ENCODE data around the gene PTPN1.
A peak's percentile ranks its signal among the peaks of the same experiment; 100 is the strongest.

Gene PTPN1

GRCh38 chr20:50522053-50522674 is 12.0 kb downstream of the PTPN1 start:
- Mint-ChIP-seq H3K27ac (peak overlapping the region; percentile 69), H3K9me3 (no peaks in the 10 kb centered on the region), H3K36me3 (peaks cover 38 to 43% of the 10 kb centered on the region in 2 donors), H3K27me3 (no peaks in the 10 kb centered on the region), H3K4me1 (peaks cover 50 to 65% of the 10 kb centered on the region in 2 donors), H3K4me3 (no peak overlapping the region)
- DNase-seq (no peak), ATAC-seq (replicated peaks) (no peak)

GRCh38 chr20:50523552-50524167 is 13.5 kb downstream of the PTPN1 start:
- DNase-seq = no peak
- Mint-ChIP-seq H3K4me1 (peaks cover 39 to 51% of the 10 kb centered on the region in 2 donors), H3K9me3 (no peaks in the 10 kb centered on the region), H3K36me3 (peaks cover 31 to 35% of the 10 kb centered on the region in 2 donors), H3K27ac (peak overlapping the region; percentile 44), H3K4me3 (peak overlapping the region; percentile 44 to 65), H3K27me3 (no peaks in the 10 kb centered on the region)
- ATAC-seq (replicated peaks) = peak; percentile 31 to 44

GRCh38 chr20:50525681-50526080 is 15.5 kb downstream of the PTPN1 start:
- H3K9me3 Mint-ChIP-seq = no peaks in the 10 kb centered on the region
- ATAC-seq (replicated peaks) = no peak

GRCh38 chr20:50526403-50526989 is 16.3 kb downstream of the PTPN1 start:
- no peaks in the 10 kb centered on the region for H3K27me3 Mint-ChIP-seq

More at GRCh38 chr20:50525681-50526080, 15.5 kb downstream of the PTPN1 start:
- peaks cover 30% of the 10 kb centered on the region in 2 donors for H3K4me1 Mint-ChIP-seq
- no peak overlapping the region for H3K27ac Mint-ChIP-seq
- peaks cover 24 to 27% of the 10 kb centered on the region in 2 donors for H3K36me3 Mint-ChIP-seq
- DNase-seq = no peak
- H3K27me3 Mint-ChIP-seq = no peaks in the 10 kb centered on the region
- no peak overlapping the region for H3K4me3 Mint-ChIP-seq

DNA sequence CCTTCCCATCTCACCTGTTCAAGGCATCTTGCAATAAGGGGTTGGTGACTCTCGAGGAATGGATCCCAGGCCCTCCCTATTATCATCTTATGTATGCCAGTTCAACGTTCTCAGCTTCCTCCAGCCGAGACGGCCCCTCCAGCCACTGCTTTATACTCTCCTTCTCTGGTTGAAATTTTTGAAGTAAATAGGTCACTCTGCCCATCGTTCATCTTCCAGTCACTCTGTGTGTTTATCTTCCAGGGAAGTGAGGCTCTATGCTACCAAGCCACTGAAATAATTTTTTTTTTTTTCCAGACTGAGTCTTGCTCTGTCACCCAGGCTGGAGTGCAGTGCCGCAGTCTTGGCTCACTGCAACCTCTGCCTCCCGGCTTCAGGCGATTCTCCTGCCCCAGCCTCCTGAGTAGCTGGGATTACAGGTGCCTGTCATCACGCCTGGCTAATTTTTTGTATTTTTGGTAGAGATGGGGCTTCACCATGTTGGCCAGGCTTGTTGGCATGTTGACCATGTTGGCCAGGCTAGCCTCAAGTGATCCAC is 17.0 kb downstream of the PTPN1 start:
- no peak overlapping the region for H3K4me3 Mint-ChIP-seq
- DNase-seq (no peak), ATAC-seq (replicated peaks) (no peak)
- H3K36me3 Mint-ChIP-seq = peaks cover 17 to 26% of the 10 kb centered on the region in 2 donors
- H3K4me1 Mint-ChIP-seq = peaks cover 30 to 32% of the 10 kb centered on the region in 2 donors
- no peaks in the 10 kb centered on the region for H3K9me3 Mint-ChIP-seq
- no peaks in the 10 kb centered on the region for H3K27me3 Mint-ChIP-seq
- no peak overlapping the region for H3K27ac Mint-ChIP-seq

More at GRCh38 chr20:50526403-50526989, 16.3 kb downstream of the PTPN1 start:
- Mint-ChIP-seq H3K4me3 (no peak overlapping the region), H3K4me1 (peaks cover 30 to 32% of the 10 kb centered on the region in 2 donors), H3K9me3 (no peaks in the 10 kb centered on the region), H3K36me3 (peaks cover 24% of the 10 kb centered on the region in 2 donors), H3K27ac (no peak overlapping the region)
- no peak for DNase-seq
- no peak for ATAC-seq (replicated peaks)

DNA sequence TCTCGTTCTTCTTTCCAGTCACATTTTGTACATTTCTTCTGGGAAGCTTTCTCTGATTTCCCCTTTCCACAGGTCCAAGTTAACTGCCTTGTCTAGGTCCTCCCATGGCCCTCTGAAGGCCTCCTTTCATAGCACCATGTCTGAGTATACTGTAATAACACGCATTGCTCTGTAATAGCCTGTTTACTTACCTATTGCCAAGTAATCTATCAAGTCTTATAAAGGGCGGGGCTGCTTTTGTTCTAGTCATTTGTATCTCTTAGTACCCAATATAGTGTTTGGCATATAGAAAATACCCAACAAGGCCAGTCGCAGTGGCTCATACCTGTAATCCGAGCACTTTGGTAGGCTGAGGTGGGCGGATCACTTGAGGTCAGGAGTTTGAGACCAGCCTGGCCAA is 17.9 kb downstream of the PTPN1 start:
- ATAC-seq (replicated peaks) = no peak
- no peaks in the 10 kb centered on the region for H3K27me3 Mint-ChIP-seq
- H3K36me3 Mint-ChIP-seq = peaks cover 15 to 28% of the 10 kb centered on the region in 2 donors
- no peaks in the 10 kb centered on the region for H3K9me3 Mint-ChIP-seq
- peaks cover 33 to 34% of the 10 kb centered on the region in 2 donors for H3K4me1 Mint-ChIP-seq
- H3K4me3 Mint-ChIP-seq = peak overlapping the region in 1 of 2 donors; percentile 66
- H3K27ac Mint-ChIP-seq = no peak overlapping the region
- DNase-seq = no peak

DNA sequence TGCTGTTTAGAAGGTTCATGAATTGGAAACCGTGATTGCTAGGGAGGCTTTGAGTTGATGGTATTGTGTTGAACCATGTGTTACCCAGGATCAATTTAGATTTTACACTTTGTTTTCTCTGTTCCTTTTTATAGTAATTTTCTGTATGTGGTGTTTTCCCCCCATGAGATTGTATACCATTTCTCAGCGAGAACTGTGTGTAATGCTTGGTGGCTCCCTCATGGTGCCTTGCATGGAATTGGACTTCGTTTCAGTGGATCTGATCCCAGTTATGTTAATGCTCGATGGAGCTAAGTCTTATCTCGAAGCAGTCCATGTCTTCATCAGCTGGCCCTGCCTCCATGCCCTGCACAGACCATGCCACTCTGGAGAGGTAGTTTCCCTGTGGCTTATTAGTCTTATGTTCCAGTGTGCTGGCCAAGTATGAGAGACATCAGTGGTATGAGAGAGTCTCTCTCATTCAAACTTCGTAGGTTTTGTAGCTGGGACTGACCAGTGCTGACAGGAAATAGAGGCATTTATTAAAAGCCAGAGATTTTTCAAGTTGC is 18.7 kb downstream of the PTPN1 start:
- H3K4me1 Mint-ChIP-seq = peaks cover 29 to 33% of the 10 kb centered on the region in 2 donors
- ATAC-seq (replicated peaks) (peak; percentile 86 to 87), DNase-seq (no peak)
- H3K36me3 Mint-ChIP-seq = peaks cover 15 to 28% of the 10 kb centered on the region in 2 donors
- no peaks in the 10 kb centered on the region for H3K27me3 Mint-ChIP-seq
- H3K9me3 Mint-ChIP-seq = no peaks in the 10 kb centered on the region
- no peak overlapping the region for H3K27ac Mint-ChIP-seq
- peak overlapping the region; percentile 66 to 68 for H3K4me3 Mint-ChIP-seq

- Mint-ChIP-seq H3K27me3 (no peaks in the 10 kb centered on the region), H3K9me3 (no peaks in the 10 kb centered on the region), H3K36me3 (peaks cover 20 to 43% of the 10 kb centered on the region in 2 donors), H3K4me1 (peaks cover 36 to 49% of the 10 kb centered on the region in 2 donors), H3K27ac (peak overlapping the region; percentile 47), H3K4me3 (peak overlapping the region in 1 of 2 donors; percentile 19)
- DNase-seq (no peak), ATAC-seq (replicated peaks) (no peak)
Measured at GRCh38 chr20:50532221-50532620, 22.0 kb downstream of the PTPN1 start.

DNA sequence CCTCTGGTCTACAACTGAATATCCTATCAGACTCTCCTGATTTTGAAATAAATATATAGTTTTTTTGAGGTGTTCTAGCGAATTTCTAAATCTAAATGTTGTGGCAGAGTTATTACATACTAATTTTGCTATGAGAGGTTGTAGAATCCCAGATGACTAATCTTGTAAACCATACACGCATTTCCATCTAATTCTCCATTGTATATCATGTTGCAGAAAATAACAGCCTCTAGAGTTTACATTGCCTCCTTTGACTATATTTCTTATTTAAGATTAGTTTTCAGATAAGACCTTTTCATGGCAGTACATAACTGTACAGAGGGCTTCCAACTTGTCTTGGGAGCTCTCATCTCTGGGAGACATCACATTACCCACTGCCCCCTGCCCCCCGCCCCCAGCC is 22.9 kb downstream of the PTPN1 start:
- no peaks in the 10 kb centered on the region for H3K27me3 Mint-ChIP-seq
- H3K9me3 Mint-ChIP-seq = peaks cover 0 to 1% of the 10 kb centered on the region in 2 donors
- ATAC-seq (replicated peaks) = no peak
- no peak overlapping the region for H3K4me3 Mint-ChIP-seq
- H3K4me1 Mint-ChIP-seq = peaks cover 43 to 58% of the 10 kb centered on the region in 2 donors
- no peak for DNase-seq
- H3K36me3 Mint-ChIP-seq = peaks cover 27 to 51% of the 10 kb centered on the region in 2 donors
- no peak overlapping the region for H3K27ac Mint-ChIP-seq

GRCh38 chr20:50533464-50533863 is 23.3 kb downstream of the PTPN1 start:
- DNase-seq (no peak), ATAC-seq (replicated peaks) (no peak)
- H3K9me3 Mint-ChIP-seq = peaks cover 0 to 4% of the 10 kb centered on the region in 2 donors
- H3K36me3 Mint-ChIP-seq = peaks cover 31 to 55% of the 10 kb centered on the region in 2 donors
- no peak overlapping the region for H3K4me3 Mint-ChIP-seq
- peaks cover 46 to 62% of the 10 kb centered on the region in 2 donors for H3K4me1 Mint-ChIP-seq
- no peaks in the 10 kb centered on the region for H3K27me3 Mint-ChIP-seq
- peak overlapping the region; percentile 20 for H3K27ac Mint-ChIP-seq

DNA sequence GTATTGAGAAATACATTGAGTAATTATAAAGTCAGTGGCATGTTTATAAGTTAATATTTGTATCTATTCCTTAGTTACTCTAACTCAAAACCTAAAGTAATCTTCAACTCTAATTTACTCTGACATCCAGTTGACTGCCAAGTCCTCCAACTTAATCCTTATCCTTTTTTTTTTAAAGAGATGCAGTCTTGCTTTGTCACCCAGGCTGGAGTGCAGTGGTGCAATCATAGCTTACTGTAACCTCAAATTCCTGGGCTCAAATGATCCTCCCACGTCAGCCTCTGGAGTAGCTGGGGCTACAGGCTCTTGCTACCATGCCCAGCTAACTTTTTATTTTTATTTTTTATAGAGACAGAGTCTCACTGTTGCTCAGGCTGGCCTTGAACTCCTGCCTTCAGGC is 24.4 kb downstream of the PTPN1 start:
- H3K36me3 Mint-ChIP-seq = peaks cover 36 to 58% of the 10 kb centered on the region in 2 donors
- H3K4me3 Mint-ChIP-seq = no peak overlapping the region
- DNase-seq (no peak), ATAC-seq (replicated peaks) (no peak)
- peaks cover 42 to 70% of the 10 kb centered on the region in 2 donors for H3K4me1 Mint-ChIP-seq
- H3K27me3 Mint-ChIP-seq = no peaks in the 10 kb centered on the region
- H3K9me3 Mint-ChIP-seq = peaks cover 2 to 7% of the 10 kb centered on the region in 2 donors
- H3K27ac Mint-ChIP-seq = no peak overlapping the region

DNA sequence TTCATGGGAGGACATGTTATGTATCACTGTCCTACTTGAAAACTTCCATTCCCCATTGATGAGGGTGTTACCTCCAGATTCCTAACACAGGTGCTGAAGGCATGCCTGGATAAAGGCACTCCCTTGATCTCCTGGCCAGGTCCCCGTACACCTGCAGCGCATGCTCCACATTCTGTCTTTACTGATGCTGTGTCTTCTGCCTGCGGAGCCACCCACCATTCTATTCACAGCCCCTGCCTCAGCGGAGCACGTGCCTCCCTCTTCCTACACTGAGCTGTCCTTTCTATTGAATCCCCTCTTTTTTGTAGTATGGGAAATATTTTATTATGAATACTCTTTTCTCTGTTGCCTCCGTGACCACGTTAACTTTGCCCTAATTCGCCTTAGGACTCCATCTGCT is 25.0 kb downstream of the PTPN1 start:
- Mint-ChIP-seq H3K4me3 (no peak overlapping the region), H3K27me3 (no peaks in the 10 kb centered on the region), H3K27ac (peak overlapping the region; percentile 7), H3K36me3 (peaks cover 38 to 62% of the 10 kb centered on the region in 2 donors), H3K9me3 (peaks cover 2 to 11% of the 10 kb centered on the region in 2 donors), H3K4me1 (peaks cover 42 to 70% of the 10 kb centered on the region in 2 donors)
- no peak for DNase-seq
- ATAC-seq (replicated peaks) = no peak

DNA sequence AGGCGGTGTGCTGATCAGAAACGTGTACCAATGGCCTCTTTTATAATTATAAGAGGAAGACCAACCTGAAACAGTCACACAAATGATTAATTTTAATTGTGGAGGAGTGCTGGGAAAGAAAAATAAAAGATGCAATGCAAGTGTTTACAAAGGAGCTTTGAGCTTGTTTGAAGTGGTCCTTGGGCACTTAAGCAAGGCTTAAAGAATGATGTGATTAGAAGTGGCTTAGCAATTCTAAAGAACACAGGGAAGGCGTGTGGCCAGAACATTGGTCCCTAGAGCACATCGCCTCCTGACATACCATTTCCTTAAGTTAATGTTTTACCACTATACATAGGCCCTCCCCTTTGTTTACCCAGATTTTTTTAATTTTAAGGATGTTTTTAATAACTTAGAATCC is 26.1 kb downstream of the PTPN1 start:
- Mint-ChIP-seq H3K27me3 (no peaks in the 10 kb centered on the region), H3K9me3 (peaks cover 2 to 11% of the 10 kb centered on the region in 2 donors), H3K36me3 (peaks cover 46 to 74% of the 10 kb centered on the region in 2 donors), H3K4me1 (peaks cover 50 to 77% of the 10 kb centered on the region in 2 donors), H3K27ac (peak overlapping the region; percentile 7), H3K4me3 (no peak overlapping the region)
- DNase-seq = no peak
- ATAC-seq (replicated peaks) = no peak

DNA sequence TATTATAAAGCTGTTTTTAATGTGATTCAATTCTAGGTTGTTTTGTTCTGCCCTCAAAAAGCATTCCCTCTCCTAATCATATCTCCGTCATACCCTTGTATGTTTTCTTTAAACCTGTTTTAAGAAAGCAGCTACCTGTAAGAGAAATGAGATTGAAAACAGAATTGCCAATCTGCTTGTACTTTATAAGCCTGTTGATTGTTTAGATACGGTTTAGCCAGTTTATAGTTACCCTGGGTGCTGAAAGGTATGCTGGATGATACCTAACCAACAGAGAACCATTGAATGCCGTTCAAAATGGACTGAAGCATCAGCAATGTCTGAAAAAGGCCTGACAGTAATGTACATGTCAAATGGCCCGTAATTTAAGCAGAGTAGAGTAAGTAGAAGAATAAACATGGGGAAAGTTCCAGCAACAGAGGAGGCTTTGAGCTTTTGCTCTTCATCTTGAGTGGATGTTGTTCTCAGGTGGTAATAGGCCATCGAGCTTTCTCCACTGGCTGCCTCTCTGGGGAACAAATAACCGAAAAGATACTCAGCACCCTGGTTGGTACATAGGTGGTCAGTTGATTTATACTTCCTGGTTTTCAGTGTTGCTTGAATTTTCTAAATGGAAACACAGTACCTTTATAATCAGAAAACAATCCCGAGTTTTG is 27.5 kb downstream of the PTPN1 start:
- ATAC-seq (replicated peaks) (no peak), DNase-seq (no peak)
- H3K9me3 Mint-ChIP-seq = peaks cover 3 to 11% of the 10 kb centered on the region in 2 donors
- no peaks in the 10 kb centered on the region for H3K27me3 Mint-ChIP-seq
- H3K4me3 Mint-ChIP-seq = peak overlapping the region; percentile 23 to 41
- H3K36me3 Mint-ChIP-seq = peaks cover 46 to 74% of the 10 kb centered on the region in 2 donors
- peaks cover 51 to 77% of the 10 kb centered on the region in 2 donors for H3K4me1 Mint-ChIP-seq
- peak overlapping the region; percentile 79 for H3K27ac Mint-ChIP-seq

Data from stimulated activated naive B cell treated with anti-CD40 and anti-IgM and Interleukin-4, amounts not matched to agents 10 μg/mL and 1 μg/mL and 100 μg/mL, for 72 hours (primary cell).